ENCODE data around the gene PLA2G4A.

Gene PLA2G4A

GRCh38 chr1:186828611-186829454 is at the start of gene PLA2G4A:
TSS of gene PLA2G4A (plus strand) at chr1:186828949. CDS start at chr1:186854355, 25,406 bp downstream.
- DNase-seq (ENCODE audit: low read depth), result no peak

DNA sequence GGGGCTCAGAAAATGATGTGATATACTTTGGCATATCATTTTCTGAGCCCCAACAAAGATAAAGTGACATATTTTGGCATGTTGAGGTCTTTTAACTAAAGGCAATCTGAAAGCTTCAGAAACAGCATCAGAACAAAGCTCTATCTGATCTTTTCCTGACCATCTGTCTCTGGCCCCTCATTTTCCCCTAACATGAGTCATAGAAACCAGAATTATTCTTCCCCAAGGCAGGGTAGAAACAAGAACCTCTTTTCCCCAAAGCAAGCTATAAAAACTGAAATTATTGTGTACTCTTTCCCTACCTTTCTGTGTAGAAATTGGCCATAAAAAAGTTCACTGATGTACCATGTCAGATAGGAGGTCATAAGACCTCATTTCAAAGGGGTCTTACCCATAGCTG is 48.7 kb upstream of the PLA2G4A start:
- DNase-seq (ENCODE audit: low read depth), result no peak

DNA sequence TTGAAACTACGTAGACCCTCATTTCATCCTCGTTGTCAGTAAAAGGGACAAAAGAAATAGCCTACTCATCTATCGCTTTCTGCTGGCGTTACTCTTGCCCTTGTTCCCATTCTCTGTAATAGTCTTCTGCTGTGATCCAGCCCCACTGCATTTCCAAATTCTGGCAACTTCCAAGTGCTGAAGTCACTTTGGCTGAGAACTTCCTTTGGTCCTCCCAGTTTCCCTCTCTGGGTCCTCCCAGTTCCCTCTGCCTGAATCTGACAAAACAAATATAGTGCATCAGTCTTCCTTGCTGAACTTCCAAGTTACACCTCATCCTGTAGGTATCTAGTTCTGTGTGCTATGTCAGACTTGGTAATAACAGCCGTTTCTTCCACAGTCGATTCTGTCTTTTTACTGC is 47.0 kb upstream of the PLA2G4A start:
- DNase-seq (ENCODE audit: low read depth), result no peak

DNA sequence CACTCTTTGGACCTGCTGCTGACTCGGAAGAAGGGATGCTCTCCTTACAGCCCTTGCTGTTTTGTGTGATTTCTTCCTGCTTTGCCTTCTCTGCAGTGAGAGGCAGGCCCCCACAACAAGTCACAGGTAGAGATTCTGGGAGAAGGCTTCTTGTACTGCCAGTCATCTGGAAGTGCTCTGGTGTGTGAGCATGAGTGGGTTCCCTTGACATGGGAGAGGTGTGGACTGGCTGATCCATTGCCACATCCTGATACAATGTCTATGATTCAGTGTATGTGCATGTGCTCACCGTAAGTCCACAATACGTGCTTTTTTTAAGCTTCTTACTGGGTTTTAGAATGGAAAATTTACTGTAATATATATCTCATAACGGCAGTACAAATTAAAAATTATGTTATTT is 46.0 kb upstream of the PLA2G4A start:
- no peak for DNase-seq (ENCODE audit: low read depth)

- no peak for DNase-seq (ENCODE audit: low read depth)
Observed at GRCh38 chr1:186783193-186783592, 45.6 kb upstream of the PLA2G4A start.

GRCh38 chr1:186785503-186785902 is 43.2 kb upstream of the PLA2G4A start:
- no peak for DNase-seq (ENCODE audit: low read depth)

DNA sequence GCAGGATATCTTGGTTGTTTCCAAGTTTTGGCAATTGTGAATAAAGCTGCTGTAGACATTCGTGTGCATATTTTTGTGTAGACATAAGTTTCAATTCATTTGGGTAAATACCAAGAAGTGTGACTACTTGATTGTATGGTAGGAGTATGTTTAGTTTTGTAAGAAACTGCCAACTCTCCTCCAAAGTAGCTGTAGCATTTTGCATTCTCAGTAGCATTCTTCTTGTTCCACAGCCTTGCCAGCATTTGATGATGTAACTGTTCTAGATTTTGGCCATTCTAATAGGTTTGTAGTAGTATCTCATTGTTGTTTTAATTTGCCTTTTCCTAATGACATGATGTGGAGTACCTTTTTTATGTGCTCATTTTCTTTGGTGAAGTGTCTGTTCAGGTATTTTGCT is 38.6 kb upstream of the PLA2G4A start:
- DNase-seq (ENCODE audit: low read depth), result no peak

GRCh38 chr1:186792870-186793581 is 35.7 kb upstream of the PLA2G4A start:
- DNase-seq (ENCODE audit: low read depth), result no peak

DNA sequence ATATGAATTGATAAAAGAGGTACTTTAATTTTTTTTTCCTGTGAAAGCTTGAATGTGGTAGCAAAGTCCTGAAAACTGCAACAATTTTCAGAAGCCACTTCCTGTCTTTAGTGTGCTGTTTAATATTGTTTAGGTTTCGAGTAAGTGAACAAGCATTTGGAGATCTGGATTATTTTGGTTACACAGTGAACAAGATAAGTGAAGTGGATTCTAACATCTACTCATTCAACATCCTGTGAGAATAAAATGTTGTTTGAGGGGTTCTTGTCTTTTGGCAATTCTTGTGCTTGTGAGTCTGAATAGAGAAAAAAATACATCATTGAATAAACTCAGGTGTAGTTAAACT is 35.2 kb upstream of the PLA2G4A start:
- DNase-seq (ENCODE audit: low read depth), result no peak

- no peak for DNase-seq (ENCODE audit: low read depth)
Observed at GRCh38 chr1:186798960-186799688, 29.6 kb upstream of the PLA2G4A start.

DNA sequence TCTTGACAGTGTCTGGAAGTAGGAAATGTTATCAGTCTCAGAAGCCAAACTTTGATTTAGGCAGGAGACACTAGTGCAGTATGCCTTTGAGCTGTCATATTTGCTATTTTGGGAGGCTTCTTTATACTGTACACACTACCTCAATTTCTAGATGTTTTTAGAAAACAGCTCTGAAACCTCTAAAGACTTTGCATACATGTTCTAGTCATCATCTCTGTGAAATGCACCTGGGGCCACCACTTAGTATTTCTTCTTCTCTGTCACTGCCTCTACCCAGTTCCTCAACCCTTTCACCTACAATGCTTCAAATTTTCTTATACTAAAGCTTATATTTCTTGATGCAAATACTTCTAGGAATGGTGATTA is 29.1 kb upstream of the PLA2G4A start:
- no peak for DNase-seq (ENCODE audit: low read depth)

DNA sequence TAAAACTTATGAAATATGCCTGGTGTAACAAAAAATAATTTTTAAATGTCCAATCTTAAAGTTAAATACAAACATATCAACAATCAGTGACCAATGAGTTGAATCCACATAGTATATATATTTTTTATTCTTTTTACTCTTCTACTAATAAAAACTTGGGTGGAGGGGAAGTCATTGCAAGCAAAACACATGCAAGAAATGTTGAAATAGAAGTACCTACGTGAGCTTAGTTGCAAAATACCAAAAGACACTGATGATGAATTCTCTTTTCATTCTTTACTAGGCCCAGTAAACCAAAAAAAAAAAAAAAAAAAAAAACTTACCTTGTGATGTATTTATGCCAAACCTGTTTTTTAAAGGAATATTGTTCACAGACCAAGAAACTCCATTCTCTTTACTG is 26.4 kb upstream of the PLA2G4A start:
- no peak for DNase-seq (ENCODE audit: low read depth)

GRCh38 chr1:186804679-186805078 is 24.1 kb upstream of the PLA2G4A start:
- DNase-seq (ENCODE audit: low read depth), result no peak

DNA sequence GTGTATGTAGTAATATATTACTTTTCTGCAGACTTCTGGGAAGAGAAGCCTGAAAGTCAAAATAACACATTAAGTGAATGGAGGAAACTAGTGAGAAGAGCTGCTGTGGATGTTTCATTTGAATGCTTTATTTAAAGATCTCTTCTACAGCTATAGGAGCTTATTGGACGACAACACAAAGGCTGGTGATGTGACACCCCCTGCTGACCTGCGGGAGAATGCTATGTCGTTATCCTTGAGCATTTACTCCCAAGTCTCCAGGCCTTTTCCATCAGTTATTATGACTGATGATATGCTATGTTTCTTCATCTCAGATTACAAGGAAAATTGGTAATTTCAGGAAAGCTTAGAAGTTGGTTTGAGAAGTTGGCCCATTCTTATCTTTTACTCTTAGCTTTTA is 22.3 kb upstream of the PLA2G4A start:
- no peak for DNase-seq (ENCODE audit: low read depth)

DNA sequence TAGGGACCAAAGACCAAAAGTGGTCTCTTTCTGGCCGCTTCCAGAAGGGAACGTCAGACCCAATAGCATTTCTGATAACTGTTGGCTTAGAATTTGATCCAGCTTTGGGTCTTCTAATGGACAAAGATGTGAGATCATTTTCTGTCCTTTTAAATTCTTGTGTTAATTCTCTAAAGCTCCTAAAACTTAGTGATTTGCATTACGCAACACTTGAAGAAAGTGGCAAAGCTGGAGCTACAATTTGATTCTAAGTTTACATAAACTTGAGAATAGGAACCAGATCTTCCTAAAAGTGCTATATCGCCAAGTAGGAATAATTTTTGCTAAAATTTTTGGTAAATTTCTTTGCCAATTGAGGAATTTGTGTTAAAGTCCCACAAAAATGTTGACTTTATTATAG is 21.6 kb upstream of the PLA2G4A start:
- no peak for DNase-seq (ENCODE audit: low read depth)

DNA sequence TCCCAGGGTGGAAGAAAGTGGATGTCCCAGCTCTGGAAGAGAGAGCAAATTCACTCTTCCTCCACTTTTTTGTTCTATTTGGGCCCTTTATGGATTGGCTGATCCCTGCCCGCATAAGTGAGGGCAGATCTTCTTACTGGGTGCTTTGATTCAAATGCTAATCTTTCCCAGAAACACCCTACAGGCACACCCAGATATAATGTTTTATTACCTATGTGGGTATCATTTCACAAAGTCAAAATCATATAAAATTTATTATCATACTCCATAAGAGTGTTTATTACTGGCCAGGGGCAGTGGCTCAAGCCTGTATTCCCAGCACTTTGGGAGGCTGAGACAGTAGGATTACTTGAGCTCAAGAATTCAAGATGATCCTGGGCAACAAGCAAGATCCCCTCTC is 16.9 kb upstream of the PLA2G4A start:
- DNase-seq (ENCODE audit: low read depth), result no peak

GRCh38 chr1:186812570-186812969 is 16.2 kb upstream of the PLA2G4A start:
- DNase-seq (ENCODE audit: low read depth), result no peak

DNA sequence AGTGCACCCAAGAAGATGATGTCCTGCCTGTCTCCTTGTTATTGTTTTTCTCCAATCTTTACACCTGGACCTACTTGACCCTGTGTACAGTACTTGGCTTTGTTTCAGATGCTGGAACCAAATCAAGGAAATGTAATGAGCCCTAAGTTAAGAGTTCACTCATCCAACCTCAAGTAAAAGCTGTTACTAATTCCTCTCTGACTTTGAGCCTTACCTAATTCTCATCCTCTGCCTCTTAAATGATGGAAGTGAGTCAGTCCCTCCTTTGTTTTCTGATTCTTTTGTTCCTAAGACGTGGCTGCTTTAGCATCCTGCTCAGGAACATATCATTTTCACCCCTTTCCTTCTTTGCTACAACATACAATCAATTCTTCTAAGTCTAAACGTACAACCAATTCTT is 15.3 kb upstream of the PLA2G4A start:
- DNase-seq (ENCODE audit: low read depth), result no peak

GRCh38 chr1:186819126-186819525 is 9.6 kb upstream of the PLA2G4A start:
- DNase-seq (ENCODE audit: low read depth), result no peak

GRCh38 chr1:186819563-186819962 is 9.2 kb upstream of the PLA2G4A start:
- no peak for DNase-seq (ENCODE audit: low read depth)

GRCh38 chr1:186829686-186830587 is 1.2 kb downstream of the PLA2G4A start:
- DNase-seq (ENCODE audit: low read depth), result no peak

DNA sequence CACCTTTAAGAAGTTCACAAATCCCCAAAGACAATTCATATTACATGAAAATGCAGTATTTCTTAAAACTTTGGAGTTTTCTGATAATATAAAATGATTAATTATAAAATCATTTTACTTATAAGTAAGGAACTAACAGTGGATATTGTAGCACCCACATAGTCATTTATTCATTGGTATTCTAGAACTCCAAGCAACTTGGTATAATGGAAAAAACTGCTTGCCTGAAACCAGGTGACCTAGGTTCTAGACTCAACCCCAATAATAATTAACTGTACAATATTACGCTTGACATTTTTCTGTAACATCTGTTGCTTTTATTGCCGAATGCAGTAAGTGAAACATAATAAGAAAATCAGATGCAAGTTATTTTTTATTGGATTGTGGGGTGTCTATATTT is 2.4 kb downstream of the PLA2G4A start:
- no peak for DNase-seq (ENCODE audit: low read depth)

All from activated T-helper 1 cell treated with Interleukin-2 at 50 U/mL for 16 hours (primary cell).